HG03565 (cell line): ENCODE data around the gene CTCFL.

Source experiments
- ATAC-seq: cut with Tn5 transposase; IDR thresholded peaks from one replicate; pipeline ENCODE4 v1.9.1; 2021; ENCODE audit warnings: mild to moderate bottlenecking, moderate library complexity; ENCODE audit not compliant: unreplicated experiment

CTCFL gene, protein sequence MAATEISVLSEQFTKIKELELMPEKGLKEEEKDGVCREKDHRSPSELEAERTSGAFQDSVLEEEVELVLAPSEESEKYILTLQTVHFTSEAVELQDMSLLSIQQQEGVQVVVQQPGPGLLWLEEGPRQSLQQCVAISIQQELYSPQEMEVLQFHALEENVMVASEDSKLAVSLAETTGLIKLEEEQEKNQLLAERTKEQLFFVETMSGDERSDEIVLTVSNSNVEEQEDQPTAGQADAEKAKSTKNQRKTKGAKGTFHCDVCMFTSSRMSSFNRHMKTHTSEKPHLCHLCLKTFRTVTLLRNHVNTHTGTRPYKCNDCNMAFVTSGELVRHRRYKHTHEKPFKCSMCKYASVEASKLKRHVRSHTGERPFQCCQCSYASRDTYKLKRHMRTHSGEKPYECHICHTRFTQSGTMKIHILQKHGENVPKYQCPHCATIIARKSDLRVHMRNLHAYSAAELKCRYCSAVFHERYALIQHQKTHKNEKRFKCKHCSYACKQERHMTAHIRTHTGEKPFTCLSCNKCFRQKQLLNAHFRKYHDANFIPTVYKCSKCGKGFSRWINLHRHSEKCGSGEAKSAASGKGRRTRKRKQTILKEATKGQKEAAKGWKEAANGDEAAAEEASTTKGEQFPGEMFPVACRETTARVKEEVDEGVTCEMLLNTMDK

DNA sequence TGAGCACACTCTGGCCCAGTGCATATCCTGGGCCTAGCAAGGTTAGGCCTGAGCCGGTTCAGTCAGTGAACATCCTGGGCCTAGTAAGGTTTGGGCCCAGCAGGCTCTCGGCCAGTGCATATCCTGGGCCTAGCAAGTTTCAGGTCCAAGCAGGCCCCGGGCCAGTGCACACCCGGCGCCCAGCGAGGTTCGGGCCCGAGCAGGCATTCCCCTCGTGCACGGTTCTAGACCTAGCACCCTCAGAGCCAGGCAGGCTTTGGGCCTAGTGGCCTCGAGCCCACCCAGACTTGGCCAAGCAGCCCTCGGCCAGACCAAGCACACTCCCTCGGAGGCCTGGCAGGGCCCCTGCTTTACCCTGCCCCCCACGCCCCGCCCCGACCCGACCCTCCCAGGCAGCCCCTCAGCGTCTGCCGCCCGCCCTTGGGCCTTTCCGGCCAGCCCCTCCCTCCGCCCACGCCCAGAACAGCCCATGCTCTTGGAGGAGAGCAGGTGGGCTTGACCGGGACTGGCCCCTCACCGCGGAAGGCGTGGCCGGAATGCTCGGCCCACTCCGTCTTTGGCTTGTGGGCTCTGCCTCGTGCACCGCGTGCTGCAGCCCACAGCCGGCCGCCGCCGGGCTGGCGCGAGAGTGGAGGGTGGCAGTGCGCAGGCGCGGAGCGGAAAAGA, at the start of gene CTCFL:
Gene CTCFL, minus strand, starts transcription at position 630 of the 666 bp plus-strand sequence. CDS start 935 bp downstream, outside the sequence.
- ATAC-seq = no peak

DNA sequence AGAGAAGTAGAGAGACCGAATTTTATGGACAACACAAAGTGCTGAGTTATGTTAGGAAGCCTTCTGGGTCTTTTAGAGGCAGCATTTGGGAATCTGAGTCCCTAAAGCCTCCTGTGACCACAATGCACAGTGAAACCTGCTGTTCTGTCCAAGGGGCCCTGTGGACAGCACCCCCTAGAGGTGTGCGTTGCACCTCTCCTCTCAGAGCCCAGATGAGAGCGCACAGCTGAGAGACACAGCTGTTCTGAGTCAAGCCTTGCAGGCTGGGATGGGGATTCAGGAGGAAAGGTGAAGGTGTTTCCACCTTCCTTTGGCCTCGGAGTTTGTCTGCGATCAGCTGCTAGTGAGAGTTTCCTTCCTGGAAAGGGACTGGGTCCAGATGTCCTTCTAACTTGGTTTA, 49.0 kb upstream of the CTCFL start:
- ATAC-seq = no peak

DNA sequence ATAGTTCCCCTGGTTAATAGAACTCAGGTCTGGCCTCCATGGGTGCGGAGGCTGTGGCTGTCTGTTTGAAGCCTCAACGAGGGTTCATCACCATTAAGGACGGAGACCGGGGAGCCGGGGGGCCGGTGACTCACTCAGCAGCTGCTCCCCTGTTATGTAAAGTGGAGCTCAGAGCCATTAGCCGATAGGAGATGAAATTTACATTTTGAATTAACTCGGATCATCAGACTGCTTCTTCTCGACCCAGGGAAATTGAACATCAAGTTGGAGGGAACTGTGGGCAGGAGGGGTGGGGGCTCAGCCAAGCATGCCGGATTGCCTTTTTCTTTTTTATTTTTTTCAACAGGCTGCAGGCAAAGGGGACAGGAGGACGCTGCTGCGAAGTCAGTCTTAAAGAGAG, 48.3 kb upstream of the CTCFL start:
- ATAC-seq = no peak

DNA sequence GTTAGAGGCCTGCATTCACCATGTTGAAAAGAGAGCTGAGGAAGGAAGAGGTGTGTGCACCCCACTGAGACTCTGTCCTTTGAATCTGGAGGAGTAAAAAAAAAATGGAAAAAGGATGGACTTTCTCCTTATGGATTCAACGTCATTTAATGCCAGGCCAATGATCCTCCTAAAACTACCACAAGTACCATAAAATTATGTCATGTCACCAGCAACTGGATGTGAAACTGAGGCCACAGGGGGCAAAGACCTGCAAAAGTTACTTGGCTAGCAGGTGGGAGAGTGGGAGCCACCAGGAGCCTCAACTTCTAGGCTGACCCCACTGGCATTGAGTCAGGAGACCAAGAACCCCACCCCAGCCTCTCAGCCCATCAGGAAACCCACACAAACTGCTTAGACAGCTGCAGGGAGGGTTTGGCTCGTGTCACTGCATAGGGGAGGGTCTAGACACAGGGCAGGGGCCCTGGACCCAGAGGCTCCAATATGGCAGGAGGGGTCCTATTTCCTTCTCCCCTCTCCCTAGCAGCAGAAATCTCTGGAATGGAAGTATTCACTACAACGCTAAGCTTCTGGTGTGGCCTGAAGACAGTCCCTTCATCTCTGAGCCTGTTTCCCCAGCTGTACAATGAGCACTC, 47.0 kb upstream of the CTCFL start:
- ATAC-seq = no peak

DNA sequence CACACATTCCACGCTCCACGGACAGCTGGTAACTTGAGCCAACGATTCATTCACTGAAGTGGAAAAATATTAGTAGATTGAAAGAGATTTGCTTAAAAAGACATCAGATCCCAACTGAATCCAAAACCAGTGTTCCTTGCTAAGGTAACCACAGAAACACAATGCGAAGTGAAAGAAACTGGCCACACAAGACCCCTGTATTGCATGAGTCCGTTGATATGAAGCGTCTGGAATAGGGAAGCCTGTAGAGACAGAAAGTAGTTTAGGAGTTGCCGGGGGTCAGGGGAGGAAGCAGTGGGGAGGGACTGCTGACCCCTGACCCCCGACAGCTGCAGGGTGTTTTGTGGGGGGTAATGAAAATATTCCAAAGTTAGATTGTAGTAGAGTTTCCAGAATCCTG, 46.0 kb upstream of the CTCFL start:
- ATAC-seq = no peak

DNA sequence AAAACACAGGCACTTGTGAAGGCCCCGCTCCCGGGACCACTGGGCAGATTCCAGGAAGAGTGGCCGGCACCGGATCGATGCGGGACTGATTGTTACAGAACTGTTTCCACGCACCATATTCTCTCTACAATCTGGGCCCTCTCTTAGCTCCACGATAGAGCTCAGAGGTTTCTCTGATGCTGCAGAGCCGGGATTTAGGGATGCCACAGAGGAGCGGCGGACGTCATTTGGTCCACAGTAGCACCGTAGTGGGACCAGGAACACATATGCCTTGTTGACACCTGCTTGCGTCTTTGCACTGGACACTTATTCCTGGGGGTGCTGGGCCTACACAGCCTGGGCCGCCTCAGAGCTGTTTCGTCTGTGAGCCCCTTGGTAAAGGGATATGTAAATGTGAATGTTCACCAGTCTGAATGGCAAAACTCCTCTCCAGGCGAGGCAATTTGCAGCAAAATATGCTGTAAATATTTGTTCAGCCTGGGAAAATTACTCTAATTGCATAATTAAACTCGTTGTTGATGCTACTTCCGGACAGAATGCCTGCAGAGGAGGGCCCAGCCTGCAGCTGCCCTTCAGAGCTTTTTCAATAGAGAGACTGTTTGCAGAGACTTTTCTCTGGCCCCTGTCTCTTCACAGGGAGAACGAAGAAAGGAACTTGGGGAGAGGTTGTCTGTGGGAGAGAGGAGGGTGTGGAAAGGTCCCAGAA, 45.4 kb upstream of the CTCFL start:
- no peak for ATAC-seq

GRCh38 chr20:57568960-57569359, 44.0 kb upstream of the CTCFL start:
- ATAC-seq = no peak

- ATAC-seq = no peak
These were observed 43.4 kb upstream of the CTCFL start for GRCh38 chr20:57568088-57568896.

DNA sequence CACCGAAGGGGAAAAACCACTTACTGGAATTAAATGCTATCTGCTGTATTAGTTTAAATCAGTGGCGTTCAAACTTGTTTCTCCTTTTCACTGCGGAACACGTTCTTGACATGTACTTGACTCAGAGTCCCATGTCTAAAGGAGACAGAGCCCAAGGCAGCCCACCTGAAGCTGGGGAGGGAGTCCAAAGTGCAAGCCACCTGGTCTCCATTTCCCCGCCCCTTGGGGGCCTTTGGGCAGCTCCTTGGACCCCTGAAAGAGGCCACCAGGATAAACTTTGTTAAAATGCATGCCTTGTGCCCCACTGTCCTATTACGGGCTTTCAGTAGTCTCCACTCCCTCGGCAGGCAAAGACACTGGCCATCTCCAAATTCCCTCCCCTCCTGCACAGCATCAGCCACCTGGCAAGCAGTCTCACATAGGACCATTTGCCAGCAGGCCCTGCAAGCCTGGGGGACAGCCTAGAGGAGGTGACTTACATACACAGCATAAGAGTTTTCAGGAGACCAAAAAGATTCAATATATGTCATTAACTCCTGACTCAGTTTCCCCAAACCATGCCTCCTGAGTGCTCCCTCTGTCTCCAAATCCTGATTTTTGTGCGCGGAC, 42.6 kb upstream of the CTCFL start:
- ATAC-seq = no peak

DNA sequence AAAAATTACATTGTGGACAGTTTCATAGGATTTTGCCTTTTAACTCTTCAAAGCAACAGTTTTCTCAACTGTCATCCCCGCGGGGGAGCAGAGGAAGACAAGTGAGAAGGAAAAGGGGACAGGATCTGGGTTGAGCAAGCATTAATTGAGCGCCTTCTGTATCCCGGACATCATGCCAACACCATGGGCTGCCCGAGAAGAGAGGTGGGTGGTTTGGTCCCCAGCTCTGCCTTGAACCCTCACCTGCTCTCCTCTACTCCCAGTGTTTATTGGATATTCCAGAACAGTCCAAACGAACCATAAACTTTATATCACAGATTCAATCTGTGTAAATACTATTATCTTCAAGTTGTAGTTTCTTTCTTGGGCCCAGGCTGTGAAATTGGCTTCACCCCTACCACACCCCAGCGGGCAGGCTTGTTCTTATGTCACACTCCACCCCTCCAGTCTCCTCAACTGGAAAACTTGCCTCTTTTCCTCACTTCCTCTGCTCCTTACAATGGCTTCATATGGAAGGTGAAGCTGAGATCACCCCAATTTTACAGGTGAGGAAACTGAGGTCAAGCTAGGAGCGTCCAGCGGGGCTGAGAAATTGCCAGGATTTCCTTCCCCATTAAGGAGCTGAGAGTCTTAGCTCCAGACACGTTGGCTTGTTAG, 42.0 kb upstream of the CTCFL start:
- no peak for ATAC-seq

- no peak for ATAC-seq
These were observed 41.5 kb upstream of the CTCFL start for GRCh38 chr20:57566399-57566798.

- ATAC-seq = no peak
These were observed 40.2 kb upstream of the CTCFL start for GRCh38 chr20:57564951-57565642.

DNA sequence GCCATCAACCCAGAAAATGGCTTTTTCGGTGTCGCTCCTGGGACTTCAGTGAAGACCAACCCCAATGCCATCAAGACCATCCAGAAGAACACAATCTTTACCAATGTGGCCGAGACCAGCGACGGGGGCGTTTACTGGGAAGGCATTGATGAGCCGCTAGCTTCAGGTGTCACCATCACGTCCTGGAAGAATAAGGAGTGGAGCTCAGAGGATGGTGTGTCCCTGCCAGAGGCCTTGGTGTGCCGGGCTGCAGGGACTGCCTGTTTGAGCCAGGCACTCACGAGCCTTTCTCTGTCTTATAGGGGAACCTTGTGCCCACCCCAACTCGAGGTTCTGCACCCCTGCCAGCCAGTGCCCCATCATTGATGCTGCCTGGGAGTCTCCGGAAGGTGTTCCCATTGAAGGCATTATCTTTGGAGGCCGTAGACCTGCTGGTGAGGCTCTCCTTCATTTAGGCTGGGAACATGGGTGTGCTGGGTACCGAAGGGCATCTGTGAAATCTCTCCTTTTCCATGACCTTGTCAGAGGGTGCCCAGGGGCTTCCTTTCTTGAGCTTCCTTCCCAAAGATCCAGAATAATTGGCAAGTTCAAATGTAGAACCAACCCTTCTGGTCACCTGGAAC, 39.4 kb upstream of the CTCFL start:
- ATAC-seq = no peak

- no peak for ATAC-seq
These were observed 38.6 kb upstream of the CTCFL start for GRCh38 chr20:57563522-57563921.

DNA sequence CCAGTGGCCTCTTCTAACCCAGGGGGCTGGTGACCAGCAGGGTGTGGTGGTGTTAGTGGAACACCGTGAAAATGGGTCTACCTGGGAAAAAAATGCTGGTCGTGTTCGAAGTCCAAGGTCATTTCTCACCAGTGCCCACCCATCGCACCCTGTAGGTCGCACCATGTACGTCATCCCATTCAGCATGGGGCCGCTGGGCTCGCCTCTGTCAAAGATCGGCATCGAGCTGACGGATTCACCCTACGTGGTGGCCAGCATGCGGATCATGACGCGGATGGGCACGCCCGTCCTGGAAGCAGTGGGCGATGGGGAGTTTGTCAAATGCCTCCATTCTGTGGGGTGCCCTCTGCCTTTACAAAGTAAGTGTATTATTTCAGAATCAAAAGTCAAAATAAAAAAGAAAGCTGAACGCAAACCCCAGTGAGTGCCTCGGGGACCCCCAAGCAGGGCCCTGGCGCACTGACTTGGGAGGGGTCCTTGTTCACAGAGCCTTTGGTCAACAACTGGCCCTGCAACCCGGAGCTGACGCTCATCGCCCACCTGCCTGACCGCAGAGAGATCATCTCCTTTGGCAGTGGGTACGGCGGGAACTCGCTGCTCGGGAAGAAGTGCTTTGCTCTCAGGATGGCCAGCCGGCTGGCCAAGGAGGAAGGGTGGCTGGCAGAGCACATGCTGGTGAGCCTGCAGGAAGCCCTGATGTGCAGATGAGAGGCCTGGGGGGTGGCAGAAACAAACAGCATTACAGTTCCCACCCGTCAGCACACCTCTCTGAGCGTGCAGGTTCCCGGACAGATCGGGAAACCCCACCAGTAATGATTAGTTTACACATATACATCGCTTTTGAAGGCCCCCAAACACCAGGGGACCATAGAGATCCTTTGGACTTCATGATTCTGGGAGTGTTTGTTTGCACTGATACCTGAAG, 37.9 kb upstream of the CTCFL start:
- no peak for ATAC-seq

DNA sequence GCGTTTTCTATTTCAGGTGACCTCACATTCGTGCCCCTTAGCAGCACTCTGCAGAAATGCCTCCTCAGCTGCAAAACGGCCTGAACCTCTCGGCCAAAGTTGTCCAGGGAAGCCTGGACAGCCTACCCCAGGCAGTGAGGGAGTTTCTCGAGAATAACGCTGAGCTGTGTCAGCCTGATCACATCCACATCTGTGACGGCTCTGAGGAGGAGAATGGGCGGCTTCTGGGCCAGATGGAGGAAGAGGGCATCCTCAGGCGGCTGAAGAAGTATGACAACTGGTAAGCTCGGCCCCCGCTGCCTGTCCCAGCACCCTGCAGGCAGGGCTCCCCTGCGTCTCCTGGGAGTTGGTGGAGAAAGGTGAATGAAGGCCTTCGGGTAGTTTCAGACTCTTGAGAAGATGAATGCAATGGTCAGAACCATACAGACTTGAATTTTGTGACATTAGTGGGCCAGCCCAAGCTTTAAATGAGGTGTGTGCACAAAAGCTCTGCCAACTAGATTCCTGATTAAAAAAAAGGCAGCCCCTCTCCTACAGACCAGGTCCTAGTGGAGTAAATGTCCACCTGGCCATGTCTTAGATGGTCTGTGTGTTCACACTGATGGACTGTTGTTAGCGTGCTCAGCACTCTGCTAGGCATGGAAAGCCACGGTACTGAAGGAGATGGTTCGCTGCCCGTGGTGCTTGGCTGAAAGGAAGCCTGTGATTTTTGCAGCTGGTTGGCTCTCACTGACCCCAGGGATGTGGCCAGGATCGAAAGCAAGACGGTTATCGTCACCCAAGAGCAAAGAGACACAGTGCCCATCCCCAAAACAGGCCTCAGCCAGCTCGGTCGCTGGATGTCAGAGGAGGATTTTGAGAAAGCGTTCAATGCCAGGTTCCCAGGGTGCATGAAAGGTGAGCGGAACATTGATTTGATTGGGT, 36.7 kb upstream of the CTCFL start:
- no peak for ATAC-seq
